Measurements from ENCODE around the gene GRIK4. TPM values are rescaled to one million over a fixed set of nuclear protein-coding genes. Genes with fewer than 3 reads are reported as not detected.
A peak's percentile ranks its signal among the peaks of the same experiment; 100 is the strongest.

The GRIK4 gene
- under 1 TPM in 1 of 4 donors, not detected in 3; 0.11 TPM for total RNA-seq
- under 1 TPM in 2 of 3 donors, not detected in 1; 0.04 TPM for polyA plus RNA-seq
- long read RNA-seq, donor 1: 0 reads
- long read RNA-seq, donor 2, partial matches to known transcripts: 0 of 1 reads
- long read RNA-seq, donor 2, other reads (novel, unspliced or antisense): 1 of 1 reads

- Histone ChIP-seq H3K27me3 (ENCODE audit: insufficient read depth in 3 of 3, low read length in 2 of 3) (peaks cover 0 to 59% (median 4%) of the 10 kb centered on the region in 3 donors), H3K9me3 (no peaks in the 10 kb centered on the region)
- WGBS, 3 donors: 1 to 2% (median 1%) methylated on average over 43 to 95 of the region's 95 CpGs
Observed at GRCh38 chr11:120511116-120511819, at the start of gene GRIK4. GRIK4 (plus strand) TSS chr11:120511748; CDS start chr11:120660319, 148,571 bp downstream.

GRCh38 chr11:120462825-120463224, 48.7 kb upstream of the GRIK4 start:
- intact Hi-C loops (cut with DNase I): no loop called here
- no peaks in the 10 kb centered on the region for H3K9me3 ChIP-seq
- no peaks in the 10 kb centered on the region for H3K27me3 ChIP-seq (ENCODE audit: insufficient read depth in 3 of 3, low read length in 2 of 3)
- H3K4me3 ChIP-seq: no peak overlapping the region
- TF ChIP-seq CTCF (IDR thresholded peaks at IDR 0.05): no peak
- H3K36me3 ChIP-seq (ENCODE audit: insufficient read depth in 1 of 2, low read depth in 1 of 2): peaks cover 9 to 100% of the 10 kb centered on the region in 2 donors
- 95 to 100% (median 98%) methylated on average over 2 of the region's 2 CpGs for WGBS, 3 donors
- H3K4me1 ChIP-seq: no peaks in the 10 kb centered on the region
- no peak overlapping the region for H3K27ac ChIP-seq
- DNase-seq (no peak), ATAC-seq (no peak)

More at GRCh38 chr11:120511116-120511819, at the start of gene GRIK4:
- Histone ChIP-seq H3K4me1 (no peaks in the 10 kb centered on the region), H3K4me3 (peak within 1 kb of the TSS; percentile 57), H3K27ac (no peak within 1 kb of the TSS), H3K36me3 (ENCODE audit: insufficient read depth in 1 of 2, low read depth in 1 of 2) (no peaks in the 10 kb centered on the region)
- intact Hi-C loops (cut with DNase I): loop anchor here (1.0 to 10.0 kb wide), 8 partner anchors 174 to 1084 kb away; no protein-coding TSS in a partner anchor
- peak; percentile 93 for TF ChIP-seq CTCF (IDR thresholded peaks at IDR 0.05)
- DNase-seq (peak; percentile 87 to 90), ATAC-seq (peak; percentile 83 to 97 (median 90))

GRCh38 chr11:120465921-120466534, 45.5 kb upstream of the GRIK4 start:
- intact Hi-C loops (cut with DNase I): no loop called here
- no peaks in the 10 kb centered on the region for H3K4me1 ChIP-seq
- no peak for DNase-seq

GRCh38 chr11:120467627-120468026, 43.9 kb upstream of the GRIK4 start:
- no peaks in the 10 kb centered on the region for H3K27me3 ChIP-seq (ENCODE audit: insufficient read depth in 3 of 3, low read length in 2 of 3)
- H3K36me3 ChIP-seq (ENCODE audit: insufficient read depth in 1 of 2, low read depth in 1 of 2): peaks cover 14 to 100% of the 10 kb centered on the region in 2 donors

More at GRCh38 chr11:120465921-120466534, 45.5 kb upstream of the GRIK4 start:
- Histone ChIP-seq H3K9me3 (no peaks in the 10 kb centered on the region), H3K36me3 (ENCODE audit: insufficient read depth in 1 of 2, low read depth in 1 of 2) (peaks cover 14 to 100% of the 10 kb centered on the region in 2 donors), H3K27ac (no peak overlapping the region), H3K27me3 (ENCODE audit: insufficient read depth in 3 of 3, low read length in 2 of 3) (no peaks in the 10 kb centered on the region), H3K4me3 (no peak overlapping the region)
- WGBS, 3 donors: 88 to 92% (median 91%) methylated on average over 6 of the region's 6 CpGs
- ATAC-seq: no peak
- TF ChIP-seq CTCF (IDR thresholded peaks at IDR 0.05): no peak

More at GRCh38 chr11:120467627-120468026, 43.9 kb upstream of the GRIK4 start:
- intact Hi-C loops (cut with DNase I): no loop called here
- WGBS, 3 donors: 92 to 94% (median 94%) methylated on average over 6 of the region's 6 CpGs
- H3K27ac ChIP-seq: no peak overlapping the region
- no peaks in the 10 kb centered on the region for H3K4me1 ChIP-seq
- DNase-seq (no peak), ATAC-seq (no peak)
- no peaks in the 10 kb centered on the region for H3K9me3 ChIP-seq
- TF ChIP-seq CTCF (IDR thresholded peaks at IDR 0.05): no peak
- H3K4me3 ChIP-seq: no peak overlapping the region
